ENCODE measurements around the gene MYO3B. TPM values are rescaled to one million over a fixed set of nuclear protein-coding genes. Genes with fewer than 3 reads are reported as not detected.
A peak's percentile ranks its signal among the peaks of the same experiment; 100 is the strongest.

The MYO3B gene
- total RNA-seq, 1 donor from 2014 or later: 0.22 TPM

DNA sequence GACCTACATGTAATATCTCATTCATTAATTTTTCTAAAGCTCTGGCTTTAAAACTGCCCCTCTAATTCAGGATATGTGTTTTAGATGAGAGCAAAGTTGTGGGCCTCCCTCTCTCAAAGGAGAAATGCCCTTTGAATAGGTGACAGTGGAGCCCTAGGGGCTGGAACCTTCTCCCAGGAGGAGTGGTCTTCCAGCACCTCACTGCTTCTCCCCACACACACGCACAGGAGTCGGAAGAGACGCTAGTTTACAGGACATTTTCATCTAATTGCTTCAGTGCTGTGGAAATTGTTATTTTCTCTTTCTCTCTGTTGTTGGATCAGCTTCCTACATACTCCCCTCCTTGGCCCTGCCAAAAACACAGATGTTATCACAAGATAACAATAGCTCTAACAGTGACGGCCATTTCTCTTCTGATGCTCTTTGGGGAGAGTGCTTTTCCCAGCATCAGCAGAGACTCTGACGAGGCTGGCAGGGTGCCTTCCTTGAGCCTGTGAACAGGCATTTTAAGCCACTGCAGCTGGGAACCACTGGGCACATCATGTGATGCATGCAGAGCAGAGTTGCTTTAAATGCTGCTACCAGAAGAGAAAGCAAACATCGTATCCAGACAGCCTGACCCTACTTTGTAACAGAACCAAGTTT is 327.8 kb downstream of the MYO3B start:
- no peaks in the 10 kb centered on the region for H3K27me3 Mint-ChIP-seq (ENCODE audit: unreplicated experiment)
- no peak overlapping the region for H3K4me3 Mint-ChIP-seq (ENCODE audit: unreplicated experiment)
- no peak overlapping the region for H3K27ac Mint-ChIP-seq (ENCODE audit: unreplicated experiment)
- H3K36me3 Mint-ChIP-seq (ENCODE audit: unreplicated experiment): no peaks in the 10 kb centered on the region
- no peak for DNase-seq
- H3K9me3 Mint-ChIP-seq (ENCODE audit: unreplicated experiment): peaks cover 2% of the 10 kb centered on the region
- H3K4me1 Mint-ChIP-seq (ENCODE audit: low read depth, unreplicated experiment): peaks cover 7% of the 10 kb centered on the region
- TF ChIP-seq, protein P1, sequence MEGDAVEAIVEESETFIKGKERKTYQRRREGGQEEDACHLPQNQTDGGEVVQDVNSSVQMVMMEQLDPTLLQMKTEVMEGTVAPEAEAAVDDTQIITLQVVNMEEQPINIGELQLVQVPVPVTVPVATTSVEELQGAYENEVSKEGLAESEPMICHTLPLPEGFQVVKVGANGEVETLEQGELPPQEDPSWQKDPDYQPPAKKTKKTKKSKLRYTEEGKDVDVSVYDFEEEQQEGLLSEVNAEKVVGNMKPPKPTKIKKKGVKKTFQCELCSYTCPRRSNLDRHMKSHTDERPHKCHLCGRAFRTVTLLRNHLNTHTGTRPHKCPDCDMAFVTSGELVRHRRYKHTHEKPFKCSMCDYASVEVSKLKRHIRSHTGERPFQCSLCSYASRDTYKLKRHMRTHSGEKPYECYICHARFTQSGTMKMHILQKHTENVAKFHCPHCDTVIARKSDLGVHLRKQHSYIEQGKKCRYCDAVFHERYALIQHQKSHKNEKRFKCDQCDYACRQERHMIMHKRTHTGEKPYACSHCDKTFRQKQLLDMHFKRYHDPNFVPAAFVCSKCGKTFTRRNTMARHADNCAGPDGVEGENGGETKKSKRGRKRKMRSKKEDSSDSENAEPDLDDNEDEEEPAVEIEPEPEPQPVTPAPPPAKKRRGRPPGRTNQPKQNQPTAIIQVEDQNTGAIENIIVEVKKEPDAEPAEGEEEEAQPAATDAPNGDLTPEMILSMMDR (IDR thresholded peaks at IDR 0.05; ENCODE audit: partially characterized antibody, unreplicated experiment): no peak

DNA sequence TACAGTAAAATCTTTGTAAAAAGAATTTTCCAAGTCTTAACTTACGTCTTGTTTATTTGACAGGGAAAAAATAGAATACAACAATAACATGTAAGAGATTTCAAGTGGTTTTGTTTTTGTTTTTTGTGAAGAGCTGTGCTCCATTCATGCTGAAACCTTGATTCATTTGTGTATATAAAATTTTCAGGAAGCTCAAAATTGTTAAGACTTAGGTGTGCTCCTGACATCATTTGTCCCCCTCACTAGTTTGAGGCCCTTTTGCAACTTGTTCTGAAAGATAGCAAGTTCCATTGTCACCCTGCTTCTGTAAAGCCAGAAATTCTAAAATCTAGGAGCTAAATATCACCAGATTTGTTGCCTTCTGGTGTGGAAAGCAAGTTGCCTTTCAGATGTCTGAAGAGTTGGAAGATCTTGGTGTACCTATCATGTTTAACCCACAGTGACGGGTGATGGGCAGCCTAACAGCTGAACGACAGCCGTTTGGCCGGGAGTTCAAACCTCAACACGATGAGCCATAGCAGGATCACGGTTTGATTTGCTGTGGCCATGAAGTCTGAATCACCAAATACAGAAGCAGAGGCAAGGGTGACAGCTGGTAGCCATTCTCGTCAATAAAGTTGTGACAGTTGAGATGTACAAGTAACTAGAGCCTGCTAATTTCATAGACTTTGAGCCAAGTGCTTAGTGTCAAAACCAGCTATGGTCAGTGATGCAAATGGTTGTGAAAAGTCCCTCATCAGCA is 331.7 kb downstream of the MYO3B start:
- DNase-seq: peak; percentile 19
- TF ChIP-seq, protein P1 (IDR thresholded peaks at IDR 0.05; ENCODE audit: partially characterized antibody, unreplicated experiment): no peak
- H3K27ac Mint-ChIP-seq (ENCODE audit: unreplicated experiment): no peak overlapping the region
- peaks cover 3% of the 10 kb centered on the region for H3K9me3 Mint-ChIP-seq (ENCODE audit: unreplicated experiment)
- H3K36me3 Mint-ChIP-seq (ENCODE audit: unreplicated experiment): no peaks in the 10 kb centered on the region
- H3K4me3 Mint-ChIP-seq (ENCODE audit: unreplicated experiment): no peak overlapping the region
- H3K4me1 Mint-ChIP-seq (ENCODE audit: low read depth, unreplicated experiment): peaks cover 12% of the 10 kb centered on the region
- H3K27me3 Mint-ChIP-seq (ENCODE audit: unreplicated experiment): no peaks in the 10 kb centered on the region

DNA sequence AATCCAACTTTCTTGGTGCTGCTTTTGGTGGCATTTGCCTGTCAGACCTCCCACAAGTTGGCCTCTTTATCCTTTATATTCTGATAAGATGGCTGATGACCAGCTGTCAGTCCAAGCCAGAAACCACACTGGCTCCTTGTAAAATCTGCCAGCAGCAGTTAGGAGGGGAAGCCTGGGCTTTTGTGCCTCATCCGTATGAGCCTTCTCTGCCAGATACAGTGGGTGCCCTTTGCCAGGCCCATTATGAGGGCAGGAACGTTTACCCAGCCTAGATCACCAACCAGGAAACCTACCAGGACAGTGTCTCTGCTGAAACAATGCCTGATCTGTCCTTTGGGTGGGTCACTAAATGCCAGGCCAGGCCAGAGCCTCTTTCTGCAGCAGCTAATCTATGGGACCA is 334.3 kb downstream of the MYO3B start:
- H3K27ac Mint-ChIP-seq (ENCODE audit: unreplicated experiment): no peak overlapping the region
- H3K27me3 Mint-ChIP-seq (ENCODE audit: unreplicated experiment): no peaks in the 10 kb centered on the region
- H3K9me3 Mint-ChIP-seq (ENCODE audit: unreplicated experiment): peaks cover 2% of the 10 kb centered on the region
- TF ChIP-seq, protein P1 (IDR thresholded peaks at IDR 0.05; ENCODE audit: partially characterized antibody, unreplicated experiment): no peak
- H3K4me1 Mint-ChIP-seq (ENCODE audit: low read depth, unreplicated experiment): peaks cover 11% of the 10 kb centered on the region
- H3K36me3 Mint-ChIP-seq (ENCODE audit: unreplicated experiment): no peaks in the 10 kb centered on the region
- H3K4me3 Mint-ChIP-seq (ENCODE audit: unreplicated experiment): no peak overlapping the region
- DNase-seq: no peak

DNA sequence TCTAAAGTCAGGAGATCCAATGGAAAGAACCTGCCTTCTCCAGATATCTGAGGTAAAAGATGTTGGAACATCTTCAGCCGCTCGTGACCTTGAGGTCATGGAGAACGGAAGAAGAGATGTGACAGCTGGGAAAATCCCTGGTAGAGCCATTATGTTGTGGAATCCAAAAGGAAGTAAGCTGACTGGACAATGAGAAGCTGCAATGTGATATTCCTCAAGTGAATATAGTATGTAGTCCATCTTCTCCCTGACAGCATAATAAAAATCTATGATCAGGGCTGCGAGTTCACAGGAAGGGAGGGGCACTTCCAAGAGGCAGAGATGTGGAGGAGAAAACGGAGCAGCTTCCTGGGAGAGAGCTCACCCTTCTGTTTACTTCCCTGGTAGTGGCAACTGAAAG is 336.2 kb downstream of the MYO3B start:
- Mint-ChIP-seq H3K36me3 (ENCODE audit: unreplicated experiment) (no peaks in the 10 kb centered on the region), H3K9me3 (ENCODE audit: unreplicated experiment) (peaks cover 2% of the 10 kb centered on the region), H3K27ac (ENCODE audit: unreplicated experiment) (no peak overlapping the region), H3K4me3 (ENCODE audit: unreplicated experiment) (no peak overlapping the region), H3K27me3 (ENCODE audit: unreplicated experiment) (no peaks in the 10 kb centered on the region), H3K4me1 (ENCODE audit: low read depth, unreplicated experiment) (peaks cover 11% of the 10 kb centered on the region)
- DNase-seq: no peak
- TF ChIP-seq, protein P1 (IDR thresholded peaks at IDR 0.05; ENCODE audit: partially characterized antibody, unreplicated experiment): no peak

DNA sequence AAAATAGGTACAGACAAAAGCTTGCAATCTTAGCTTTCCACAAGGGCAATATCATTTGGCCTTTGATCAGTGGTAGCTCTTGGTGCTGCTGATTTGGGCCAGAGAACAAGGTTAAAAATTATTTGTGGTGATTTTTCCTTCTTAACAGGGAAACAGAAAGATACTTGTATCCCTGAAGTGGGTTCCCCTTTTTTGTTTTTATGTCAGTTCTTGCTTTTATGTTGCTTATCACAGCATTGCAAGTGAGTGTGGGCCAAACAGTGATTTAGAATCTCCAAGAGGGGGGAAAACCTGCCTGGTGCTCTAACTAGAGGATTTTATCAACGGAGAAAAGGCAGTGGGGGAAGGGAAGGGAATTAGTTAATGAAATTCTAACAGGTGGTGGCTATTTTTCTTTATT is 339.6 kb downstream of the MYO3B start:
- Mint-ChIP-seq H3K4me1 (ENCODE audit: low read depth, unreplicated experiment) (no peaks in the 10 kb centered on the region), H3K27ac (ENCODE audit: unreplicated experiment) (no peak overlapping the region), H3K27me3 (ENCODE audit: unreplicated experiment) (no peaks in the 10 kb centered on the region), H3K9me3 (ENCODE audit: unreplicated experiment) (peaks cover 2% of the 10 kb centered on the region), H3K4me3 (ENCODE audit: unreplicated experiment) (no peak overlapping the region), H3K36me3 (ENCODE audit: unreplicated experiment) (no peaks in the 10 kb centered on the region)
- TF ChIP-seq, protein P1 (IDR thresholded peaks at IDR 0.05; ENCODE audit: partially characterized antibody, unreplicated experiment): no peak
- no peak for DNase-seq
